G401.6 (cell line): ENCODE results near the gene TDG.
"Not testable (repeated sequence)": the region's sequence is repeated elsewhere in the genome, so short reads cannot be mapped to it uniquely, and the experiment has no call there.

ENCODE experiments used
- FAIRE-seq: peaks from 2 replicates; lab custom pipeline; 2012; peaks lifted over from hg19 to GRCh38; lab: Jason Lieb, UNC

The TDG gene

GRCh38 chr12:104023710-104024109 lies 58.0 kb downstream of the TDG start:
- FAIRE-seq: no peak

GRCh38 chr12:104024348-104024747 lies 58.7 kb downstream of the TDG start:
- FAIRE-seq: no peak

GRCh38 chr12:104025771-104026170 lies 60.1 kb downstream of the TDG start:
- no peak for FAIRE-seq

- no peak for FAIRE-seq
Observed at GRCh38 chr12:104026841-104027599, 61.3 kb downstream of the TDG start.

GRCh38 chr12:104030596-104030995 lies 64.9 kb downstream of the TDG start:
- not testable (repeated sequence) for FAIRE-seq

- FAIRE-seq: not testable (repeated sequence)
Observed at GRCh38 chr12:104036143-104036542, 70.5 kb downstream of the TDG start.
